ENCODE data around the gene MYO15B.

GRCh38 chr17:75590849-75591721 lies 3.5 kb downstream of the MYO15B start:
- no peak for TF ChIP-seq CTCF (IDR thresholded peaks at IDR 0.05; ENCODE audit: low read depth, low read length, poor library complexity, severe bottlenecking)
- TF ChIP-seq EZH2phosphoT487 (IDR thresholded peaks at IDR 0.05; ENCODE audit: borderline replicate concordance, low read length): no peak

All from DOHH2 (cell line).